OCI-LY3 (cell line): ENCODE results near the gene CYTH3.

Experiments
- H2AFZ ChIP-seq: fragments of 200-600, 300-600 bp; shearing (Covaris generic); 2 replicates; pipeline ENCODE4 v1.6.0; 2014; ENCODE audit warnings: antibody characterized with exemption, low read depth, low read length
- H3K27ac ChIP-seq: fragments of 200-600, 300-600 bp; sonication (generic); 2 replicates; pipeline ENCODE4 v1.5.1; 2014; ENCODE audit warnings: mild to moderate bottlenecking, low read length, moderate library complexity, mixed read lengths
- H3K27me3 ChIP-seq: fragments of 200-600, 300-600 bp; sonication (generic); 2 replicates; pipeline ENCODE4 v1.6.1; 2014; ENCODE audit warnings: low read depth, low read length, mixed read lengths
- H3K36me3 ChIP-seq: fragments of 200-600, 300-600 bp; sonication (generic); replicated peaks from 2 replicates; pipeline ENCODE3; 2014; ENCODE audit warnings: low read depth, low read length, mixed read lengths
- H3K4me1 ChIP-seq: fragments of 300-600, 200-600 bp; sonication (generic); 2 replicates; pipeline ENCODE4 v1.6.1; 2014; ENCODE audit warnings: low read length, mixed read lengths
- H3K4me2 ChIP-seq: fragments of 200-600, 300-600 bp; sonication (generic); 2 replicates; pipeline ENCODE4 v1.6.1; 2014; ENCODE audit warnings: low read length, mixed read lengths
- H3K4me3 ChIP-seq: fragments of 300-600, 200-600 bp; sonication (generic); 2 replicates; pipeline ENCODE4 v1.5.1; 2014; ENCODE audit warnings: antibody characterized with exemption, mild to moderate bottlenecking, low read length, moderate library complexity
- H3K79me2 ChIP-seq: fragments of 300-600, 200-600 bp; shearing (Covaris generic); 2 replicates; pipeline ENCODE4 v1.6.1; 2014; ENCODE audit warnings: mild to moderate bottlenecking, low read length, mixed read lengths
- H3K9ac ChIP-seq: fragments of 300-600, 200-600 bp; shearing (Covaris generic); 2 replicates; pipeline ENCODE4 v1.6.0; 2014; ENCODE audit warnings: mild to moderate bottlenecking, low read length, moderate library complexity
- H3K9me3 ChIP-seq: fragments of 200-600, 300-600 bp; shearing (Covaris generic); 2 replicates; pipeline ENCODE4 v1.6.1; 2014; ENCODE audit warnings: low read length, mixed read lengths; ENCODE audit not compliant: insufficient read depth
- H4K20me1 ChIP-seq: fragments of 200-600, 300-600 bp; sonication (generic); 2 replicates; pipeline ENCODE4 v1.6.1; 2016; ENCODE audit warnings: low read length, mixed read lengths; ENCODE audit not compliant: insufficient read depth
- EZH2phosphoT487 ChIP-seq: fragments of 200-600 bp; shearing (Covaris generic); IDR thresholded peaks from 2 replicates; pipeline ENCODE4 v1.6.1; 2018; ENCODE audit warnings: antibody characterized with exemption, mixed run types, low read depth
- TF ChIP-seq, protein P1 (sequence below): fragments of 200-600, 300-600 bp; sonication (generic); IDR thresholded peaks from 2 replicates; pipeline ENCODE4 v1.5.1; 2014; ENCODE audit warnings: antibody characterized with exemption, low read length, low read depth

The CYTH3 gene

DNA sequence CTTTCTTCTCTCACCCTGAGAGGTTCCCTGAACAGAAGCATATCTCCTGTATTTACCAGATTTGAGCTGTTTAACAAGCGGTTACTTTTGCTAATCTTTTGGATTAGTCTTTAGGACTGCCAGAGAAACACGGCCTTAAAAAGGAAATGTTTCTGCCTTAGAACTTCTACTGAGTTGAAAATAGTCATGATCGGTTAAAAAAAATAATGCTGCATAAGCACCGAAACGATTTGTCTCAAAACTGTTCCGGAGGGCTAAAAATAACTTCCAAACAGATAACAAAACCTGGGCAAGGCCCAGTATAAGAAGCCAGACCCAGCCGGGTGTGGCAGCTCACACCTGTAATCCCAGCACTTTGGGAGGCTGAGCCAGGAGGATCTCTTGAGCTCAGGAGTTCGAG, 43.3 kb upstream of the CYTH3 start:
- TF ChIP-seq, protein P1, sequence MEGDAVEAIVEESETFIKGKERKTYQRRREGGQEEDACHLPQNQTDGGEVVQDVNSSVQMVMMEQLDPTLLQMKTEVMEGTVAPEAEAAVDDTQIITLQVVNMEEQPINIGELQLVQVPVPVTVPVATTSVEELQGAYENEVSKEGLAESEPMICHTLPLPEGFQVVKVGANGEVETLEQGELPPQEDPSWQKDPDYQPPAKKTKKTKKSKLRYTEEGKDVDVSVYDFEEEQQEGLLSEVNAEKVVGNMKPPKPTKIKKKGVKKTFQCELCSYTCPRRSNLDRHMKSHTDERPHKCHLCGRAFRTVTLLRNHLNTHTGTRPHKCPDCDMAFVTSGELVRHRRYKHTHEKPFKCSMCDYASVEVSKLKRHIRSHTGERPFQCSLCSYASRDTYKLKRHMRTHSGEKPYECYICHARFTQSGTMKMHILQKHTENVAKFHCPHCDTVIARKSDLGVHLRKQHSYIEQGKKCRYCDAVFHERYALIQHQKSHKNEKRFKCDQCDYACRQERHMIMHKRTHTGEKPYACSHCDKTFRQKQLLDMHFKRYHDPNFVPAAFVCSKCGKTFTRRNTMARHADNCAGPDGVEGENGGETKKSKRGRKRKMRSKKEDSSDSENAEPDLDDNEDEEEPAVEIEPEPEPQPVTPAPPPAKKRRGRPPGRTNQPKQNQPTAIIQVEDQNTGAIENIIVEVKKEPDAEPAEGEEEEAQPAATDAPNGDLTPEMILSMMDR, result no peak
- no peak for TF ChIP-seq EZH2phosphoT487
- no peak overlapping the region for H3K4me2 ChIP-seq
- H3K27me3 ChIP-seq, result no peaks in the 10 kb centered on the region
- H3K36me3 ChIP-seq, result no peaks in the 10 kb centered on the region
- H3K9me3 ChIP-seq, result no peaks in the 10 kb centered on the region
- H3K9ac ChIP-seq, result no peak overlapping the region
- no peak overlapping the region for H3K27ac ChIP-seq
- no peaks in the 10 kb centered on the region for H4K20me1 ChIP-seq
- no peaks in the 10 kb centered on the region for H3K4me1 ChIP-seq
- H2AFZ ChIP-seq, result no peak overlapping the region
- H3K79me2 ChIP-seq, result no peaks in the 10 kb centered on the region
- H3K4me3 ChIP-seq, result no peak overlapping the region

DNA sequence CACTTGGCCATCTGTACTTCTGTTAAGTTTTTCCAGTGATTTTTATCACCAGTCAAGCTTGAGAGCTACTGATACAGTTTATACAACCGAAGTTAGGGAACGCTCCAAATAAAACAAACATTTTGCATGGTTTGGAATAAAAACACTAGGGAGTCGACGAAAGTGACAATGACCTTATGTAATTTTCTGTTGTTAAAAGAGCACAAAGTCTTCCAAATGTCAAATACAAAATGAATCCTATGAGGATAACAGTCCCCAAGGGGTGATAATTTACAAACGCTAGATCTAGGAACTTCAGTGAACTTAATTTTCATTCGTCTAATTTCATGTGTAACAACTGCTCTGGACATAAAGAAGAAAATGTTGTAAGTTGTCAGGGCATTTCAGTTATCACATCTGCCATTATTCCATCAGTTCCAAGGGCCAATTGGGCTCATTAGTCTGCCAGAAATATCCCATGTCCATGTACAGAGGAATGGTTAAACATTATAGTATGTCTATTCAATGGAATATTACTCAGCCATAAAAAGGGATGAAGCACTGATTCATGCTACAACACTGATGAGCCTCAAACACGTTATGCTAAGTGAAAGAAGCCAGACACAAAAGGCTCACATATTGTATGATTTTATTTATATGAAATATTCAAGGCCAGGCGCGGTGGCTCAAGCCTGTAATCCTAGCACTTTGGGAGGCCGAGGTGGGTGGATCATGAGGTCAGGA, 38.0 kb upstream of the CYTH3 start:
- Histone ChIP-seq H3K9me3 (no peaks in the 10 kb centered on the region), H3K27ac (no peak overlapping the region), H4K20me1 (no peaks in the 10 kb centered on the region), H3K27me3 (no peaks in the 10 kb centered on the region), H3K79me2 (no peaks in the 10 kb centered on the region), H3K4me3 (no peak overlapping the region), H3K36me3 (no peaks in the 10 kb centered on the region), H3K4me1 (no peaks in the 10 kb centered on the region), H3K9ac (no peak overlapping the region), H3K4me2 (no peak overlapping the region), H2AFZ (no peak overlapping the region)
- TF ChIP-seq, protein P1, result no peak
- no peak for TF ChIP-seq EZH2phosphoT487

DNA sequence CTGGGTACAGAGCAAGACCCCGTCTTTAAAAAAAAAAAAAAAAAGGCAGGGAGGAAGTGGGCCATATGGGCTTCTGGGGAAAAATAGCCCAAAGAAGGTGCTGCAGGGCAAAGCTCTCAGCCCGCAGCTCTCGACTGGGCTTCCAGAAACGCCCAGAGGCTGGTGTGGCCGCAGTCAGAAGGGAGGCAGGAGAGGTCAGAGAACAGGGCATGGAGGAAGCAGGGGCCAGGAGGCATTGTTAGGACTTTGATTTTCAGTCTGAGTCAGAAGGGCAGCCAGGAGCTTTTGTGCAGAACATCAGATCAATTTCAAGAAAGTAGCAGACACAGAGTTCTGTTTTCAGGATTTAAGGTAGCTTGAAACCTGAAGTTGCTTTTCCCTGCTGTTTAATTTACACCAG, 35.3 kb upstream of the CYTH3 start:
- Histone ChIP-seq H3K27me3 (no peaks in the 10 kb centered on the region), H2AFZ (no peak overlapping the region), H3K36me3 (no peaks in the 10 kb centered on the region), H3K27ac (no peak overlapping the region), H3K9ac (no peak overlapping the region), H3K4me1 (no peaks in the 10 kb centered on the region), H3K4me3 (no peak overlapping the region), H3K9me3 (no peaks in the 10 kb centered on the region), H4K20me1 (no peaks in the 10 kb centered on the region), H3K79me2 (no peaks in the 10 kb centered on the region), H3K4me2 (0 out of 2 replicates have a peak overlapping the region, but pooled peaks have one; percentile 4)
- TF ChIP-seq EZH2phosphoT487, result no peak
- TF ChIP-seq, protein P1, result no peak

DNA sequence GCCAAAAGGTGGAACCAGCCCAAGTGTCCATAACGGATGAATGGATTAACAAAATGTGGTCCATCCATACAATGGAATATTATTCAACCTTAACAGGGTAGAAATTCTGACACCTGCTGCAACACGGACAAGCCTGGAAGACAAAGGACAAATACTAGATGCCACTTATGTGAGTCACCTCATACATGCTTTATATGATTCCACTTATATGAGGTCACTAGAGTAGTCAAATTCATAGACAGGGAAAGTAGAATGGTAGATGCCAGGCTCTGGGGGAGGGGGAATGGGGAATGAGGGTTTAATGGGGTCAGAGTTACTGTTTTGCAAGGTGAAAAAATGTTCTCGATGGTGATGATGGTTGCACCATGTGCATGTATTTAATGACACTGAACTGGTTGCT, 34.0 kb upstream of the CYTH3 start:
- no peak overlapping the region for H3K27ac ChIP-seq
- no peaks in the 10 kb centered on the region for H3K9me3 ChIP-seq
- no peak for TF ChIP-seq EZH2phosphoT487
- TF ChIP-seq, protein P1, result no peak
- H3K27me3 ChIP-seq, result no peaks in the 10 kb centered on the region
- no peaks in the 10 kb centered on the region for H3K36me3 ChIP-seq
- no peak overlapping the region for H3K9ac ChIP-seq
- no peak overlapping the region for H3K4me3 ChIP-seq
- H4K20me1 ChIP-seq, result no peaks in the 10 kb centered on the region
- no peak overlapping the region for H2AFZ ChIP-seq
- no peak overlapping the region for H3K4me2 ChIP-seq
- no peaks in the 10 kb centered on the region for H3K79me2 ChIP-seq
- no peaks in the 10 kb centered on the region for H3K4me1 ChIP-seq
